IMR-90 (cell line): Measurements from ENCODE around the gene SLC6A6. TPM values are rescaled to one million over a fixed set of nuclear protein-coding genes. Genes with fewer than 3 reads are reported as not detected.

Source experiments
- ATAC-seq: fragments of 200-7000 bp; cut with Tn5 transposase; 2 replicates; pipeline ENCODE4 v1.9.1; 2020; ENCODE audit warnings: low read depth, mild to moderate bottlenecking, moderate library complexity
- BruUV-seq: library from RNA; stranded (reverse); fragments of 400-500 nt; replicated peaks from 2 replicates; lab custom pipeline; 2021; lab: Mats Ljungman, UMichigan
- CTCF ChIA-PET: fragments of 300-600 bp; formaldehyde crosslinking; extraction: SDS; loops from one replicate; lab custom pipeline; 2021; ENCODE audit warnings: antibody characterized with exemption; lab: Yijun Ruan, JAX
- POLR2A ChIA-PET: fragments of 300-600 bp; sonication (Branson Sonifier 250); formaldehyde crosslinking; loops from one replicate; lab custom pipeline; 2022; ENCODE audit warnings: antibody characterized with exemption; ENCODE audit not compliant: unreplicated experiment; lab: Charles Lee
- DNase-seq: peaks from one replicate; pipeline ENCODE4 v3.0.0; 2013
- H2AFZ ChIP-seq: replicated peaks from 2 replicates; pipeline ENCODE3; 2013; ENCODE audit warnings: low read length, mild to moderate bottlenecking; ENCODE audit not compliant: poor library complexity
- H2AK5ac ChIP-seq: 2 replicates; pipeline ENCODE4 v1.6.1; 2013; ENCODE audit warnings: low read depth, low read length, inconsistent platforms
- H2AK9ac ChIP-seq: replicated peaks from 2 replicates; pipeline ENCODE3; 2013; ENCODE audit warnings: mild to moderate bottlenecking, low read depth, low read length, moderate library complexity; ENCODE audit not compliant: poor library complexity
- H2BK120ac ChIP-seq: 2 replicates; pipeline ENCODE4 v1.6.1; 2013; ENCODE audit warnings: low read depth, low read length, inconsistent platforms
- H2BK15ac ChIP-seq: 3 replicates; pipeline ENCODE4 v1.6.1; 2013; ENCODE audit warnings: low read depth, low read length, inconsistent platforms
- H2BK20ac ChIP-seq: 2 replicates; pipeline ENCODE4 v1.6.1; 2013; ENCODE audit warnings: low read depth, mild to moderate bottlenecking, inconsistent platforms, low read length, moderate library complexity
- H2BK5ac ChIP-seq: 2 replicates; pipeline ENCODE4 v1.6.1; 2013; ENCODE audit warnings: mild to moderate bottlenecking, low read depth, low read length, inconsistent platforms; ENCODE audit not compliant: poor library complexity, severe bottlenecking
- H3K14ac ChIP-seq: replicated peaks from 2 replicates; pipeline ENCODE4 v1.6.1; 2013; ENCODE audit warnings: low read depth, low read length, inconsistent platforms
- H3K18ac ChIP-seq: 2 replicates; pipeline ENCODE4 v1.6.1; 2013; ENCODE audit warnings: low read depth, low read length, control low read depth
- H3K23ac ChIP-seq: 2 replicates; pipeline ENCODE4 v1.6.1; 2013; ENCODE audit warnings: low read depth, low read length, inconsistent platforms
- H3K27ac ChIP-seq: 2 replicates; pipeline ENCODE4 v1.5.1; 2013; ENCODE audit warnings: mild to moderate bottlenecking, control low read depth, low read length; ENCODE audit not compliant: insufficient read depth
- H3K27me3 ChIP-seq: 2 replicates; pipeline ENCODE4 v1.6.1; 2013; ENCODE audit warnings: low read length; ENCODE audit not compliant: control insufficient read depth, insufficient read depth
- H3K36me3 ChIP-seq: 2 replicates; pipeline ENCODE4 v1.6.1; 2013; ENCODE audit warnings: low read length, mixed read lengths; ENCODE audit not compliant: control insufficient read depth, insufficient read depth
- H3K4ac ChIP-seq: 2 replicates; pipeline ENCODE4 v1.6.1; 2013; ENCODE audit warnings: low read depth, low read length, inconsistent platforms
- H3K4me1 ChIP-seq: 2 replicates; pipeline ENCODE4 v1.6.1; 2013; ENCODE audit warnings: low read length, mixed read lengths; ENCODE audit not compliant: control insufficient read depth, insufficient read depth
- H3K4me2 ChIP-seq: 2 replicates; pipeline ENCODE4 v1.6.1; 2013; ENCODE audit warnings: low read depth, mild to moderate bottlenecking, control low read depth, low read length, moderate library complexity
- H3K4me3 ChIP-seq: 2 replicates; pipeline ENCODE4 v1.5.1; 2013; ENCODE audit warnings: low read depth, mild to moderate bottlenecking, control low read depth, low read length, moderate library complexity; ENCODE audit not compliant: insufficient read depth
- H3K56ac ChIP-seq: 2 replicates; pipeline ENCODE4 v1.6.1; 2013; ENCODE audit warnings: low read length, inconsistent platforms; ENCODE audit not compliant: insufficient read depth; ENCODE audit errors: extremely low read depth
- H3K79me1 ChIP-seq, 2 experiments: 2 replicates each; pipeline ENCODE4 v1.6.1; 2013; ENCODE audit warnings: low read length in 2 of 2, inconsistent platforms in 1 of 2, low read depth in 1 of 2
- H3K9ac ChIP-seq: 2 replicates; pipeline ENCODE4 v1.6.1; 2013; ENCODE audit warnings: low read depth, low read length, control low read depth
- H3K9me1 ChIP-seq: 2 replicates; pipeline ENCODE4 v1.6.1; 2013; ENCODE audit warnings: low read length, inconsistent platforms; ENCODE audit not compliant: insufficient read depth
- H3K9me3 ChIP-seq: 2 replicates; pipeline ENCODE4 v1.6.1; 2013; ENCODE audit warnings: low read length; ENCODE audit not compliant: control insufficient read depth, insufficient read depth
- H4K20me1 ChIP-seq: 2 replicates; pipeline ENCODE4 v1.6.1; 2013; ENCODE audit warnings: low read length, inconsistent platforms; ENCODE audit not compliant: insufficient read depth
- H4K5ac ChIP-seq: 2 replicates; pipeline ENCODE4 v1.6.1; 2013; ENCODE audit warnings: mild to moderate bottlenecking, low read depth, low read length, control low read depth
- H4K8ac ChIP-seq, 2 experiments: 2 replicates each; pipeline ENCODE4 v1.6.1; 2013; ENCODE audit warnings: low read depth in 2 of 2, low read length in 2 of 2, control low read depth in 1 of 2, inconsistent platforms in 1 of 2
- H4K91ac ChIP-seq: 2 replicates; pipeline ENCODE4 v1.6.1; 2013; ENCODE audit warnings: low read depth, low read length, inconsistent platforms; ENCODE audit not compliant: insufficient read depth
- BHLHE40 ChIP-seq: fragments of 150-350 bp; IDR thresholded peaks from 2 replicates; pipeline ENCODE4 v1.6.1; 2016; ENCODE audit warnings: mild to moderate bottlenecking, low read depth, low read length
- CEBPB ChIP-seq: IDR thresholded peaks from 2 replicates; pipeline ENCODE4 v1.6.1; 2012; ENCODE audit warnings: low read depth, low read length, improper control_type of control experiment
- CHD1 ChIP-seq: IDR thresholded peaks from 2 replicates; pipeline ENCODE4 v1.6.1; 2012; ENCODE audit warnings: low read depth, low read length, improper control_type of control experiment
- CTCF ChIP-seq: conservative IDR thresholded peaks from 2 replicates; pipeline ENCODE4 v1.5.1; 2012; ENCODE audit warnings: mild to moderate bottlenecking, low read depth, low read length, improper control_type of control experiment
- ELK1 ChIP-seq: fragments of 150-350 bp; IDR thresholded peaks from 2 replicates; pipeline ENCODE4 v1.6.1; 2016; ENCODE audit warnings: low read depth, mild to moderate bottlenecking, low read length, moderate library complexity, borderline replicate concordance
- FOS ChIP-seq: fragments of 150-350 bp; IDR thresholded peaks from 2 replicates; pipeline ENCODE4 v1.6.1; 2016; ENCODE audit warnings: low read depth, low read length
- MAFK ChIP-seq: IDR thresholded peaks from 2 replicates; pipeline ENCODE4 v1.6.1; 2012; ENCODE audit warnings: low read depth, low read length, improper control_type of control experiment
- MAZ ChIP-seq: IDR thresholded peaks from 2 replicates; pipeline ENCODE4 v1.6.1; 2012; ENCODE audit warnings: low read depth, mild to moderate bottlenecking, low read length, improper control_type of control experiment, moderate library complexity, borderline replicate concordance
- MXI1 ChIP-seq: IDR thresholded peaks from 2 replicates; pipeline ENCODE4 v1.6.1; 2012; ENCODE audit warnings: low read depth, mild to moderate bottlenecking, low read length, moderate library complexity, borderline replicate concordance
- NFE2L2 ChIP-seq: fragments of 150-350 bp; IDR thresholded peaks from 2 replicates; pipeline ENCODE4 v1.6.1; 2016; ENCODE audit warnings: low read depth, mild to moderate bottlenecking, low read length
- POLR2A ChIP-seq: IDR thresholded peaks from 2 replicates; pipeline ENCODE4 v1.6.1; 2012; ENCODE audit warnings: mild to moderate bottlenecking, low read depth, low read length
- RAD21 ChIP-seq: IDR thresholded peaks from 2 replicates; pipeline ENCODE4 v1.6.1; 2012; ENCODE audit warnings: low read length, improper control_type of control experiment
- RCOR1 ChIP-seq: IDR thresholded peaks from 2 replicates; pipeline ENCODE4 v1.6.1; 2012; ENCODE audit warnings: mild to moderate bottlenecking, low read length, improper control_type of control experiment; ENCODE audit not compliant: insufficient replicate concordance
- RFX5 ChIP-seq: IDR thresholded peaks from 2 replicates; pipeline ENCODE4 v1.8.0; 2012; ENCODE audit warnings: low read depth, mild to moderate bottlenecking, low read length, moderate library complexity
- SMC3 ChIP-seq: fragments of 150-350 bp; IDR thresholded peaks from 2 replicates; pipeline ENCODE4 v1.6.1; 2016; ENCODE audit warnings: low read depth, mild to moderate bottlenecking, antibody characterized with exemption, low read length, moderate library complexity
- USF2 ChIP-seq: fragments of 150-350 bp; IDR thresholded peaks from 2 replicates; pipeline ENCODE4 v1.6.1; 2017; ENCODE audit warnings: mild to moderate bottlenecking, antibody characterized with exemption, low read length, low read depth
- WGBS, 2 experiments: methylation state at CpG; one replicate each; pipeline versions ENCODE4 v1.1.5 to v1.1.7; 2013; ENCODE audit warnings: missing lambda C conversion rate in 2 of 2; ENCODE audit not compliant: insufficient read length in 1 of 2; ENCODE audit errors: extremely low coverage in 2 of 2; 5-methylcytosine and 5-hydroxymethylcytosine counted together
- dilution Hi-C: fragments of 300-500 bp; cut with HindIII; formaldehyde crosslinking; loops from one replicate; pipeline ENCODE4 v1.14.3; 2018; ENCODE audit warnings: low sequenced_read_pairs; ENCODE audit not compliant: unreplicated experiment
- in situ Hi-C: fragments of 300-500 bp; cut with MboI; formaldehyde crosslinking; loops from 3 replicates; pipeline ENCODE4 v1.14.3; 2019; ENCODE audit warnings: low sequenced_read_pairs, inconsistent platforms, mixed read lengths
- intact Hi-C: fragments of 100-400 bp; cut with micrococcal nuclease; formaldehyde crosslinking; loops from 2 replicates; pipeline ENCODE4 v1.10.0; 2022
- polyA plus RNA-seq, 3 experiments: library from polyadenylated mRNA; depleted of rRNA; stranded (reverse); fragments of >200 nt; gene quantifications; 2 replicates each; pipeline ENCODE4 v1.2.3, GENCODE V29; 2012; ENCODE audit warnings: low replicate concordance in 1 of 3
- total RNA-seq: library from RNA; depleted of rRNA; stranded (reverse); fragments of >200 nt; gene quantifications from 2 replicates; pipeline ENCODE4 v1.2.3, GENCODE V29; 2012

Gene SLC6A6
- total and polyA plus RNA-seq, 2 of the 4 experiments (the other 2 are of a cell fraction), result 29.9 to 39.4 TPM

DNA sequence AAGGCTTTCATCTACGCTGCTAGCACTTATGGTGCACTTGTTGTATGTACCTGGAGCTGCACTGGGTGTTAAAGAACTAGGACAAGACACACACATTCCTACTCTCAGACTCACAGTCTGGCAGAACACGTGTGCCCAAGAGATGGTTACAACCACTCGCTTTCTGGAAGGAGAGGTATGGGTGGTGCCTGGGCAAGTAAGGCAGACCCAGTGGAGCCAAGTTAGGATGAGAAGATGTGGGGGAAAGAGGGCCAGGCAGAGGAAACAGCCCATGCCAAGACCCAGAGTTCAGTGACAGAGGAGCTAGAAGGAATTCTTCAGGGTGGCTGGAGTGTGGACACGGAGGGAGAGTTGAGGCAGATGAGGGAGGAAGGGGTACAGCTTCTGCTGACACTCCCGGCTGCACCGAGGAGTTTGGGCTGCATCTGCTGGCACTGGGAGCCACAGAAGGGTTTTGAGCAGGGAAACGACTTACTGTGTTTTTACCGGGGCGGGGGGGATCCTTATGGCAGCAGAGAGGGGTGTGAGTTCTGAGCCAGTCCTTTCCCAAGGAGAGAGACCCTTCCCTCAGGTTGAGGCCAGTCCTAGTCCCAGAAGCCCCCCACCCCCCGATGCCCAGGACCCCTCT lies 78.7 kb downstream of the SLC6A6 start:
- no peak overlapping the region for H4K91ac ChIP-seq
- H3K9ac ChIP-seq, result no peak overlapping the region
- no peak overlapping the region for H3K14ac ChIP-seq
- no peak overlapping the region for H4K8ac ChIP-seq
- H2BK15ac ChIP-seq, result no peak overlapping the region
- intact Hi-C loops, result no loop called here
- H3K4me3 ChIP-seq, result no peak overlapping the region
- H3K27me3 ChIP-seq, result no peaks in the 10 kb centered on the region
- no peaks in the 10 kb centered on the region for H3K79me1 ChIP-seq
- H2BK120ac ChIP-seq, result no peak overlapping the region
- no peak overlapping the region for H2BK20ac ChIP-seq
- DNase-seq, result no peak
- no peak overlapping the region for H3K4ac ChIP-seq
- H4K5ac ChIP-seq, result no peak overlapping the region
- no TSS peak for BruUV-seq
- dilution Hi-C loops, result no loop called here
- H3K9me3 ChIP-seq, result no peaks in the 10 kb centered on the region
- no peak for TF ChIP-seq CEBPB
- no peak for TF ChIP-seq CHD1
- TF ChIP-seq RFX5, result no peak
- no peak for TF ChIP-seq MAFK
- TF ChIP-seq MAZ, result no peak
- no peak for TF ChIP-seq FOS
- no peak for TF ChIP-seq RCOR1
- no peak for TF ChIP-seq BHLHE40
- no peak for TF ChIP-seq RAD21
- no peak for TF ChIP-seq USF2
- no peak for TF ChIP-seq ELK1
- no peak for TF ChIP-seq NFE2L2
- TF ChIP-seq MXI1, result no peak
- TF ChIP-seq CTCF, result no peak
- no peak for TF ChIP-seq POLR2A
- TF ChIP-seq SMC3, result no peak
- H2AFZ ChIP-seq, result no peak overlapping the region
- no peak overlapping the region for H3K27ac ChIP-seq
- H3K4me2 ChIP-seq, result no peak overlapping the region
- ChIA-PET POLR2A (no interaction called here), CTCF (no interaction called here)
- H2AK5ac ChIP-seq, result no peak overlapping the region
- H2AK9ac ChIP-seq, result no peak overlapping the region
- no peak for ATAC-seq
- no peaks in the 10 kb centered on the region for H3K4me1 ChIP-seq
- in situ Hi-C loops, result no loop called here
- no peak overlapping the region for H3K23ac ChIP-seq
- H3K18ac ChIP-seq, result no peak overlapping the region
- peaks cover 10% of the 10 kb centered on the region; the same call in 1 of the 2 replicates for H3K9me1 ChIP-seq
- no peaks in the 10 kb centered on the region for H4K20me1 ChIP-seq
- H2BK5ac ChIP-seq, result no peak overlapping the region
- H3K56ac ChIP-seq, result no peak overlapping the region
- no CpG with 5 or more reads among the region's 10 CpGs for WGBS, 2 experiments
- H3K36me3 ChIP-seq, result peaks cover 76% of the 10 kb centered on the region
